Measurements from ENCODE around the gene RHO.

DNA sequence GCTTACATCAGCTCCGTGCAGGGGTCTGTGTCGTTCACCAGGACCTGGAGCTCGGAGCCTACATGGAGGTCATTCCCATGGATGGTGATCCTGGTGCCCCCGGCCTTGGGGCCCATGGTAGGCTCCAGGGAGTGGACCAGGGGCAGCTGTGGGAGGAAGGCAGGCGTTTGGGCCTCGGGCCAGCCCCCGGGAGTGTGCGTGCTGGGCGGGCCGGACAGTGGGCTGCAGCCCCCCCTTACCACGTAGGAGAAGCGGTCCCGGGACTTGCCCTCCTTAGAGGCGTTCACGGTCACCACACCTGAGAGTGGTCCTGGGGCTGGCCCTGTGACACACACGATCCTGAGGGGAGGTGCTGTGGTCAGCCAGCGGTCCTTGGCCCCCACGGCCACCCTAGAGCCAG is 44.2 kb downstream of the RHO start:
- no peak for TF ChIP-seq GATA3 (IDR thresholded peaks at IDR 0.05; ENCODE audit: low read depth, low read length)
- TF ChIP-seq GATA2 (IDR thresholded peaks at IDR 0.05; ENCODE audit: low read depth, low read length), result no peak
